Gastrocnemius medialis (tissue), 4 donors: ENCODE results near the gene YIF1B. TPM values are rescaled to one million over a fixed set of nuclear protein-coding genes. Genes with fewer than 3 reads are reported as not detected.
A peak's percentile ranks its signal among the peaks of the same experiment; 100 is the strongest.

Source experiments
- ATAC-seq, 2 donors: fragments of 150-250 bp; one replicate each; pipeline ENCODE4 v1.9.1; 2016
- DNase-seq, 2 donors: peaks; one replicate each; pipeline ENCODE4 v3.0.0-alpha.2; 2019
- H3K27ac ChIP-seq, 4 donors: fragments of 200-600 bp; sonication (generic); 1 replicate in 1 of 4; 2 replicates in 3 of 4; pipeline ENCODE4 v1.5.1; 2016 to 2018; ENCODE audit warnings: mild to moderate bottlenecking in 2 of 4, moderate library complexity in 1 of 4
- H3K27me3 ChIP-seq, 3 donors: fragments of 200-600 bp; sonication (generic) in 2 of 3; 1 replicate in 1 of 3; 2 replicates in 2 of 3; pipeline versions ENCODE4 v1.5.1 to v1.6.0; 2016 to 2019; ENCODE audit warnings: mild to moderate bottlenecking in 1 of 3, moderate library complexity in 1 of 3
- H3K36me3 ChIP-seq, 2 donors: fragments of 200-600 bp; sonication (generic) in 1 of 2; one replicate each; pipeline ENCODE4 v1.5.1; 2017 to 2018
- H3K4me1 ChIP-seq, 2 donors: fragments of 200-600 bp; sonication (generic) in 1 of 2; one replicate each; pipeline ENCODE4 v1.5.1; 2016 to 2017; ENCODE audit warnings: mild to moderate bottlenecking in 2 of 2
- H3K4me3 ChIP-seq, 4 donors: fragments of 200-600 bp; sonication (generic) in 3 of 4; 1 replicate in 1 of 4; 2 replicates in 3 of 4; pipeline ENCODE4 v1.5.1; 2016 to 2019; ENCODE audit warnings: mild to moderate bottlenecking in 2 of 4
- H3K9me3 ChIP-seq, 3 donors: fragments of 200-600 bp; sonication (generic) in 2 of 3; 1 replicate in 1 of 3; 2 replicates in 2 of 3; pipeline ENCODE4 v1.5.1; 2016 to 2019
- CTCF ChIP-seq, 5 experiments: fragments of 450-650 bp in 3 of 5; fragments of 200-600 bp in 2 of 5; sonication (generic) in 2 of 5; IDR thresholded peaks in 4 of 5; conservative IDR thresholded peaks in 1 of 5; 1 replicate in 4 of 5; 2 replicates in 1 of 5; pipeline ENCODE4 v1.5.1; 2016 to 2019; ENCODE audit warnings: antibody characterized with exemption in 5 of 5, mild to moderate bottlenecking in 3 of 5, moderate library complexity in 3 of 5
- POLR2A ChIP-seq, 2 donors: fragments of 450-650 bp; IDR thresholded peaks; one replicate each; pipeline ENCODE4 v1.6.1; 2017; ENCODE audit warnings: antibody characterized with exemption in 2 of 2, mild to moderate bottlenecking in 2 of 2, moderate library complexity in 2 of 2
- in situ Hi-C, 4 donors: fragments of 200-750 bp; cut with MboI; loops; one replicate each; pipeline versions ENCODE4 v1.15.0 to v1.8.0; 2017; ENCODE audit warnings: low sequenced_read_pairs in 4 of 4
- intact Hi-C: fragments of 100-400 bp; cut with DNase I; formaldehyde crosslinking; loops from one replicate; pipeline ENCODE4 v1.15.1; 2023; ENCODE audit warnings: low total_unique reads
- total RNA-seq, 4 donors: library from RNA; depleted of rRNA; stranded (reverse); fragments of >200 nt; gene quantifications; one replicate each; pipeline versions ENCODE4 v1.1.0 to v1.2.3, GENCODE V29; 2016

The YIF1B gene
- total RNA-seq, 4 donors from 2014 or later, result 28.3 to 39.5 (median 31.9) TPM

DNA sequence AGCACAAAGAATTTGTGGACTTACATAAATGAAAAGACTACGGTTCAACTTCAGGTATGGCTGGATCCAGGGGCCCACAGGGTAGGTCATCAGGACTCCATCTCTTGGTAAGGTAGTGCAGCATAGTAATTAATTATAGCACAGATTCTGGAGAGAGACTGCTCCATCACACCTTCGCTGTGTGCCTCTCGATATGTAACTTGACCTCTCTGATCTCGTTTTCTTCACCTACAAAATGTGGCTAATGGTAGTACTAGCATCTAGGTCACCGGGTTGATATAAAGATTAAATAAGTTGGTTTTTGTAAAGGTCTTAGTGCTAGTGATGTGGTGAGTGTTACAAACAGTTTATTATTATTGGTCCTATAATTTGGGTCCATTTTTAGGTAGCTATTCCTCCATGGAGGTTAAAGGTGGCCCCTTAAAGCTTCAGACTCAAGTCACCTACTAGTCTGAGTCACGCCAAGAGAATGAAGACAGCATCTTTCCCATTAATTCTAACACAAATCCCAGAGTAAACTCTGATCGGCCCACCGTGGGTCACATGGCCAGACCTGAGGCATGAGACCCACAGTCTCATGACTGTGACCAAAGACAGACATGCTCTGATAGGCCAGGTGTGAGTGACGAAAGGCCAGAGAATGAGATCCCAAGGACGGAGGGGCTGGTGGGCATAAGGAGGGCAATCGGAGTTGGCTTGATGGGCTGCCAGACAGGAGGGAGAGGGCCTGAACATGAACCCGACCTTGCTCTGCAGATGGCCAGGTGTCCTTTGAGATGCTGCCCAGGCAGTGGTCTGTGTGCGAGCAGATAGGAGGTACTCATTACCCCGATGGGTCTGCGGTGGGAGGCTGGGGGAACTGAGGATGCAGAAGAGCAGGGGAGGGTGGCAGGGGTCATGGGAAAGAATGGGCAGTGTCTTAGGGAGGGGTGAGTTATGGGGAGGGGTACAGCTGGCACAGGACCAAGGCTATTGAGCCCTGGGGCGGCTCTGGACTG is 40.3 kb upstream of the YIF1B start:
- peaks cover 32 to 41% (median 39%) of the 10 kb centered on the region in 3 donors for H3K27me3 ChIP-seq
- intact Hi-C loops (no loop called here), in situ Hi-C loops (no loop called here)
- no peak overlapping the region for H3K27ac ChIP-seq
- H3K36me3 ChIP-seq, result no peaks in the 10 kb centered on the region
- TF ChIP-seq POLR2A (IDR thresholded peaks at IDR 0.05) (no peak), CTCF (IDR thresholded peaks at IDR 0.05 in 4 of 5, conservative IDR thresholded peaks at IDR 0.05 in 1 of 5) (no peak)
- ATAC-seq, result no peak
- DNase-seq, result no peak
- no peaks in the 10 kb centered on the region for H3K4me1 ChIP-seq
- H3K4me3 ChIP-seq, result no peak overlapping the region
- no peaks in the 10 kb centered on the region for H3K9me3 ChIP-seq

- intact Hi-C loops, result no loop called here
- ATAC-seq, result no peak
- H3K27me3 ChIP-seq, result peaks cover 13 to 35% (median 26%) of the 10 kb centered on the region in 3 donors
- no peaks in the 10 kb centered on the region for H3K9me3 ChIP-seq
- no peak overlapping the region for H3K4me3 ChIP-seq
- H3K4me1 ChIP-seq, result no peaks in the 10 kb centered on the region
- TF ChIP-seq CTCF (IDR thresholded peaks at IDR 0.05 in 4 of 5, conservative IDR thresholded peaks at IDR 0.05 in 1 of 5) (no peak), POLR2A (IDR thresholded peaks at IDR 0.05) (no peak)
- DNase-seq, result no peak
- in situ Hi-C loops, result no loop called here
- H3K36me3 ChIP-seq, result no peaks in the 10 kb centered on the region
- H3K27ac ChIP-seq, result no peak overlapping the region
Measured at GRCh38 chr19:38352611-38353010, 36.9 kb upstream of the YIF1B start.

- Histone ChIP-seq H3K36me3 (no peaks in the 10 kb centered on the region), H3K4me3 (no peak overlapping the region), H3K9me3 (no peaks in the 10 kb centered on the region), H3K4me1 (no peaks in the 10 kb centered on the region), H3K27ac (no peak overlapping the region), H3K27me3 (peaks cover 13 to 35% (median 26%) of the 10 kb centered on the region in 3 donors)
- in situ Hi-C loops (no loop called here), intact Hi-C loops (no loop called here)
- no peak for TF ChIP-seq CTCF (IDR thresholded peaks at IDR 0.05 in 4 of 5, conservative IDR thresholded peaks at IDR 0.05 in 1 of 5)
- TF ChIP-seq POLR2A (IDR thresholded peaks at IDR 0.05), result no peak
- ATAC-seq, result peak in 1 of 2 donors; percentile 31
- DNase-seq, result no peak
Measured at GRCh38 chr19:38351865-38352395, 36.2 kb upstream of the YIF1B start.

- Histone ChIP-seq H3K36me3 (no peaks in the 10 kb centered on the region), H3K27ac (no peak overlapping the region), H3K4me3 (no peak overlapping the region), H3K4me1 (no peaks in the 10 kb centered on the region), H3K9me3 (no peaks in the 10 kb centered on the region), H3K27me3 (peaks cover 8 to 28% (median 24%) of the 10 kb centered on the region in 3 donors)
- ATAC-seq (no peak), DNase-seq (no peak)
- in situ Hi-C loops, result no loop called here
- intact Hi-C loops, result no loop called here
- TF ChIP-seq POLR2A (IDR thresholded peaks at IDR 0.05) (no peak), CTCF (IDR thresholded peaks at IDR 0.05 in 4 of 5, conservative IDR thresholded peaks at IDR 0.05 in 1 of 5) (no peak)
Measured at GRCh38 chr19:38350883-38351282, 35.1 kb upstream of the YIF1B start.
